Activated CD8-positive, alpha-beta memory T cell treated with anti-CD3 and anti-CD28 coated beads for 36 hours (primary cell): ENCODE measurements around the gene KCNJ4. TPM values are rescaled to one million over a fixed set of nuclear protein-coding genes. Genes with fewer than 3 reads are reported as not detected.
"Not testable (repeated sequence)": the region's sequence is repeated elsewhere in the genome, so short reads cannot be mapped to it uniquely, and the experiment has no call there.

Experiments
- CTCF ChIA-PET: fragments of 350-600 bp; sonication (Branson Sonifier 250); formaldehyde crosslinking; loops from one replicate; lab custom pipeline; 2021; ENCODE audit warnings: antibody characterized with exemption; lab: Charles Lee
- POLR2A ChIA-PET: fragments of 350-600 bp; sonication (Branson Sonifier 250); formaldehyde crosslinking; loops from one replicate; lab custom pipeline; 2021; ENCODE audit warnings: antibody characterized with exemption; lab: Charles Lee
- total RNA-seq, 2 experiments: library from RNA; stranded (reverse); gene quantifications; one replicate each; pipeline ENCODE4 v1.2.3, GENCODE V29; 2021

The KCNJ4 gene
- total RNA-seq, 2 experiments from 2014 or later, result not detected

DNA sequence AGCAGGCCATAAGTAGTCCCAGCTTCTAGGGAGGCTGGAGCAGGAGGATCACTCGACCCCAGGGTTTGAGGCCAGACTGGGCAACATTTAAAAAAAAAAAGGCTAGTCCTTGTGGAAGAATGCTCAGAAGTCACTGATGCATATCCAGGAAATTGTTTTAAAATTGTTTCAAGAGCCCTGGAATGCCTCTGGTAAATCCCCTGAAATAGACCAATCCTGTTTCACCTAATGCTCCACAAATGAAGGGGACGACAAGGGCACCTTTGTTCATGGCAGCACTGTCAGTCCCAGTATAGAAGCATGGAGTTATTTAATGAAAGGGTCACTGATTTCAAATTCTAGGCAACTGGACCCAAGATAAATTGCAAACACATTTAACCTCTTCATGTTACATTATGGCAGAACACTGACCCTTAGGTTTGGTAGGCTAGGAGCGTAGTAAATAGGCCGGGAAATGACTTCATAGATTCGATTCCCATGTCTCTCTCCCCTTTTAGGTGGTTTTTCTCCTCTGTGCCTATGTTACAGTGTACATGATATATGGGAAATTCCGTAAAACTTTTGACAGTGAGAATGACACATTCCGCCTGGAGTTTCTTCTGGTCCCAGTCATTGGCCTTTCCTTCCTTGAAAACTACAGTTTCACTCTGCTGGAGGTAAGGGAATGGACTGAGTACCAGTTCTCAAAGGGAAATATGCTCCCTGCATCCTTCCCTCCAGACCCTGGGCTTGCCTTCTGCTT, 24.3 kb upstream of the KCNJ4 start:
- CTCF ChIA-PET, result interaction anchor here (1.0 kb wide), 1 partner anchor 11 kb away, joined by 3 read pairs; no protein-coding TSS in a partner anchor
- POLR2A ChIA-PET, result interaction anchor here (0.6 kb wide), 2 partner anchors 11 to 15 kb away, joined by 3 read pairs; no protein-coding TSS in a partner anchor

- CTCF ChIA-PET, result no interaction called here
- POLR2A ChIA-PET, result no interaction called here
These were observed 22.6 kb upstream of the KCNJ4 start for GRCh38 chr22:38477585-38477984.

DNA sequence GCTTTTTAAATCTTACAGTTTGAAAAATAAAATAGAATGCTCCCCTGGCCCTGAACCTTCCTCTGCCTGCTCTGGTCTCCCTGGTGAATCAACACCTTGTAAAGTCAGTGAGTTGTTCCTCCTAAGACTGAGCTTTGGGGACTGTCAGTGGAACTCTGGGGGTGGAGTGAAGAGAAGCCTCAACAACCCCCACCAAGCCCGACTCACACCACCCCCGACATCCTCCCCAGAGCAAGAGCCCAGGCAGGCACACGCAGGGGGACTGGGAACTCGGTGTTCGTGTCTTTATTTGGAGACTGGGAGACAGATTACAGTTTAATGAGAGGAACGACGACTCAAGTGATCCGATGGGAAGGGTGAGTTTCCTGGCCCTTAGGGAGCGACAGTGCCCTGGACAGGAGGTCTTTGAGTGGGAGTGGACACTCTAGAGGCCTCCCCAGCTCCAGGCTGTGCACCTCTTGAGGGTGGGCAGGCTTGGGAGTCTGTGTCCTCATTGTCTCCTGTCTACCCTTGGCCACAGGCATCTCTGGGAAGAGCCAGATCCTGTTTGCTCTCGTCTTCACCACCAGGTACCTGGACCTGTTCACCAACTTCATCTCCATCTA, 19.1 kb upstream of the KCNJ4 start:
- ChIA-PET POLR2A (no interaction called here), CTCF (interaction anchor here (0.7 kb wide), 1 partner anchor 39 kb away, joined by 4 read pairs; no protein-coding TSS in a partner anchor)

DNA sequence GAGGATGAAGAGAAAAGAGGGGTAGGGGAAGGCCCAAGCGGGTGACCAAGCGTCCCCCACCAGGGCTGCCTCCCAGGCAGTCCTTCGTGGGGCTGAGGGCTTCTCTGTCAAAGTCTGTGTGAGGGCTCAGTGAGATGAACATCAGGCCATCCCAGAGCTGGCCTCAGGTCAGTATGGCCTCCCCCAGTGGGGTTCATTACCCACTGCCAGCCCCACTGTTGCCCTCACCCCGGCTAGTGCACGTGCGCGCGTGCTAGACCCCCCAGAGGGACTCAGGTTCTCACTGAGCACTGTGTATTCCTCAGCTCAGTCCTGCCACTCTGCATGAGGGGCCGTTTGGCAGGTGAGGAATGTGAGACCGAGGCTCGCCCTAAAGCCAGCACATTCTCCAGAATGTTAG, 16.2 kb upstream of the KCNJ4 start:
- ChIA-PET CTCF (no interaction called here), POLR2A (no interaction called here)

DNA sequence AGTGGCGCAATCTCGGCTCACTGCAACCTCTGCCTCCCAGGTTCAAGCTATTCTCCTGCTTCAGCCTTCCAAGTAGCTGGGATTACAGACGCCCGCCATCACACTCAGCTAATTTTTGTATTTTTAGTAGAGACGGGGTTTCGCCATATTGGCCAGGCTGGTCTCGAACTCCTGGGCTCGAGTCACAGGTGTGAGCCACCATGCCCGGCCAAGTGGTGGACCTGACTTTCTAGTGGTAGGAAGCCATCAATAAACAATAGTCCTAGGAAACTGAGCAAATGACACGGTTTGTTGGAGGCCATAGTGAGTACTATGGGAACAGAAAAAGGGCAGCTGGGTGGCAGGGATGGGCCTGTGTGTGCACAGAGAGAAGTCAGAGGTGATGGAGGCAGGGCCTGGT, 15.2 kb upstream of the KCNJ4 start:
- CTCF ChIA-PET, POLR2A ChIA-PET: not testable (repeated sequence)

GRCh38 chr22:38469306-38469781, 14.3 kb upstream of the KCNJ4 start:
- POLR2A ChIA-PET, result no interaction called here
- CTCF ChIA-PET, result interaction anchor here (0.7 to 1.1 kb wide), 2 partner anchors 10 to 76 kb away, joined by 3 read pairs; no protein-coding TSS in a partner anchor

DNA sequence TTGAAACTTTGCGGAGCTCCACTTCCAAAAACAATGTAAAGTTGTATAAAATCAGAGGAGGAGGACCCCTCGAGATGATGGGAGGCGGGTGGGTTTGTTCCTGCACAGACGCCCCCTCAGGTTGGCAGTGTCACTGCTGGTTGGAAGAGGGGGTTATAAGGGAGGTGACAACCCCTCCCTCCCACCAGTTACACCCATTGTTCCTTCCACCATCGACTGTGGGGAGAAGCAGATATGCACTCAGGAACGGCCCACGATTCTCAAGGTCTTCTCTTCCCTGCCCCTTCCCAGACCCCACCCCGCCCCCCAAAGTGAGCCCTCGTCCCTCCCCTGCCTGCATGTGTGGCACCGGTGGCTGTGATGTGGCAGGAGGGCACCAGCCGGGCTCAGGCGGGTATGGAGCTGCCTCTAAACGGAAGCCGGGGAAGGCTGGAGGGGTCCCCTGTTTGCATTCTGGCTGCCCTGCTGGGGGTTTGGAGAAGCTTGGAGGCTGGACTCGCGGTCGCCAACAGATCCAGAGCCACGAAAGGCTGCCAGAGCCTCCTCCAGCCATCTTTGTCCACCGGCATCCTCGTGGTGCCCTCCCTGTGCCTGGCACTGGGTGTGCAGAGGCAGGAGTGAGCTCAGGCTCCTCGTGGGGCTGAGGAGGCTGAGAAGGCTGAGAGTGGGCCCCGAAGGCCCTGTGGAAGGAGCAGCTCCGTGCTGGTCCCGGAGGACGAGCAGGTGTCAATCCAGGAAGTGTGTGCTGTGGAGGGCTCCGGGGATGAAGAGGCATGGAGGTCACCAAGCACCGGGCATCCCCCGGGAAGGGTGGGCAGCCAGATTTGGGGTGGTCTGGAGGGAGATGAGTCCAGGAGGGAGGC, 13.7 kb upstream of the KCNJ4 start:
- ChIA-PET CTCF (interaction anchor here (1.1 to 1.3 kb wide), 2 partner anchors 11 to 56 kb away, joined by 3 read pairs; no protein-coding TSS in a partner anchor), POLR2A (no interaction called here)

DNA sequence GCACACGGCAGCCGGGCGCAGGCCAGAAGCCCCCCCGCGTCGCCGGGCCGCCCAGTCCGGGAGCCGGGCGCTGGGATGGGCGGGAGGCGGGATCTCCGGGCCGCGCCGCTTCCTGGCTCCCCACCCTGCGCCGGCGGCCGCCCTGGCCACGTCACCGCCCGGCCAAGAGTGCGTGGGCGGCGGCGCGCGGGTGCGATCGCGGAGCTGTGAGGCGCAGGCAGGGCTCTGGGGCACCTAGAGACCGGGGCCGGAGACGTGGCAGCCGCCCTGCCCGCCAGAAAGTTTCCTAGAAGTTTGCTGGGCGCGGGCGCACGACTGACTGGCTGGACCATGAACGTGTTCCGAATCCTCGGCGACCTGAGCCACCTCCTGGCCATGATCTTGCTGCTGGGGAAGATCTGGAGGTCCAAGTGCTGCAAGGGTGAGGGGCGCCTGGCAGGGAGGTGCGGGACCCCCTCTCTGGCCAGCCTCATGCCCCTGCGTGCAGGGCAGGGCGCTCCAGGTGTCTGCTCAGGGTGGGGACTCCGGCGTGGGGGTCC, 13.0 kb upstream of the KCNJ4 start, which contains the start of gene KDELR3:
Gene KDELR3 (plus strand): TSS at position 193 of the 539 bp plus-strand sequence. CDS start 138 bp downstream, at position 331.
- POLR2A ChIA-PET, result no interaction called here
- CTCF ChIA-PET, result interaction anchor here (1.1 to 1.3 kb wide), 2 partner anchors 12 to 55 kb away, joined by 3 read pairs; no protein-coding TSS in a partner anchor

GRCh38 chr22:38467438-38467903, 12.5 kb upstream of the KCNJ4 start:
- CTCF ChIA-PET, result interaction anchor here (1.3 kb wide), 1 partner anchor 54 kb away, joined by 3 read pairs; no protein-coding TSS in a partner anchor
- POLR2A ChIA-PET, result no interaction called here

DNA sequence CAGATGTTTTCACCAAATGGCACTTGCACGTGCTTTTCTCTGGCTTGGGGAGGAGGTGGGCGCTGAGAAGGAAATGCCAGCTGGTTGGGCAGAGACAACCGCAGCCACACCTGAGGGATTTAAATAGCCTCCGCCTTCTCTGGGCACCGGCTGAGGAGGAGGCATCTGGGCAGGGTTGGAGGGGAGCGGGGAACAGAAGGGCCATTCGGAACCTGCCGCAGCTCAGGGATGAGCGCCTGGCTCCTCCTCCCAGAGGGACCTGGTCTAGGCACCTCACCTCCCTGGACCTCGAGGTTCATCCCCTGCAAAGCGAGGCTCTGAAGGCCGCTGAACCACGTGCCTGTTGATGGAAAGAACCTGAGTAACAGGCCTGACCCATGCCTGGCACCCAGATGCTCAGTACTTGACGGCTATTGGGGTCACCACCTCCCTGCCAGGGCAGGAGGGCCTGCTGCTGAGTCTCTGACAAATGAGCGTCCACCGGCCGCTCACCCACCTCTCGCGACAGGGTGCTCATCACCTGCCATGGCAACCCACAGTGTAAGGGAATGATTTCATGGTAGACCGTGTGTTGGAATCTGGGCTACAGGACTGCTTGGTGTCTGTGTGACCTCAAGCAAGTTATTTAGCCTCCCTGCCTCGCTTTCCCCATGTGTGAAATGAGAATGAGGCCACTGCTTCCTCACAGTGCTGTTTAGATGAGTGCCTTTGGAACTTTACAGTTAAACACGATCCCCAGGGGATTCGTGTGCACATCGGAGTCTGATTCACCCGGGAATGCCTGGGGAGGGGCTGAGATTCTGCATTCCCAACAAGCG, 10.9 kb upstream of the KCNJ4 start:
- ChIA-PET POLR2A (no interaction called here), CTCF (no interaction called here)

DNA sequence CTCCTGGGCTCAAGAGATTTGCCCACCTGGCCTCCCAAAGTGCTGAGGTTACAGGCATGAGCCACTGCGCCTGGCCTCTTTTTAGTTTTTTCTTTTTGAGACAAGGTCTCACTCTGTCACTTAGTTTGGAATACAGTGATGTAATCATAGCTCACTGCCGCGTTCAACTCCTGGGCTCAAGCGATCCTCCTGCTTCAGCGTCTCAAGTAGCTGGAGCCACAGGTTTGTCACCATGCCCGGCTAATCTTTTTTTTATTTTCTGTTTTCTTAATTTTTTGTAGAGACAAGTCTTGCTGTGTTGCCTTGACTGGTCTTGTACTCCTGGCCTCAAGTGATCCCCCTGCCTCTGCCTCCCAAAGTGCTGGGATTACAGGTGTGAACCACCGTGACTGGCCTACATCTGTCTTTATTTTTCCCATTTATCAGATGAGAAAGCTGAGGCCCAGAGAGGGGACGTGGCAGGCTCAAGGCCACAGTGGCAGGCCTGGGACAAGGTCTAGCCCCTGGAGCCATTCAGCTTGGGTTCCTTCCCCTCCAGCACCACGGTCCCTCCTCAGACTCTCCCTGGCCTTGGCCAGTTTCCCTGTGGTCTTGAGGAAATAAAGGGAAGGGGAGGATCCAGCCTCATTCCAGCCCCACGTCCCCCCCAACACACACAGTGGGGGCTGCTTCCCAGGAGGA, 10.1 kb upstream of the KCNJ4 start:
- ChIA-PET CTCF (interaction anchor here (0.7 kb wide), 3 partner anchors 49 to 474 kb away, joined by 3 read pairs; no protein-coding TSS in a partner anchor), POLR2A (interaction anchor here (0.7 kb wide), 1 partner anchor 185 kb away, joined by 3 read pairs; no protein-coding TSS in a partner anchor)

DNA sequence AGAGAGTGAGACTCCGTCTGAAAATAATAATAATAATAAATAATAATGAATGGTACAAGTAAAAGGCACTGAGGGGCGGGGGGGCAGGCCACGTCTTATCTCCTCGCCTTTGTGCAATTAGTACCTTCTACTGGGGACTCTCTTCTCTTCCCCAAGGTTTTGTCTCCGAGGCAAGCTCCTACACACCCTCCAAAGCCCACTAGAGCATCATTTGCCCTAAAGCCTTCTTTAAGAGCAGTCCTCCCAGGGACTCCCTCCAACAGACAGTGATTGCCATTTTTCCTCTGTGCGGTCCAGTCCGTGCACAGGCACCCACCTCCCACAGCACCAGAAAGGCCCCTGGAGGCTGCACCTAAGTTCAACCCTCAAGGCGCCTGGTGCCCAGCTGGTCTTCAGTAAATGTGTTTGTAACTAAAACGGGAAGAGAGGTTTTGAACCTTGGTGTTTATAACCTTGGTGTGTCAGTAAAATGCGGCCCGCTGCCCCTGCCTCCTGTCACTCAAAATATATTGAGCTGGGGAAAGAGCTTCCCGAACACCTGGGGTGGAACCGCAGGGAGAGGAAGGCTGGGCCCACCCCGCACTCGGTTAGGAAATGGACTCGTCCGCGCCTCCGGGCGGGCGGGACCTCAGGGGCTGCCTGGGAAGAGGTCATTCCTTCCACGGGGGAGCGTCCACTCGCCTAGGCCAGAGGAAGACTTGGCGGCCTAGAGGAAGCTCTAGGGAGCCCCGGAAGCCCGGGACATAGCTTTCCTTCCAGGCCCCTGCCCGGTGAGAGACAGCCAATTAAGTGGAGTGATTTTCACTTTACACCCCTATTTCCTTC, 8.2 kb upstream of the KCNJ4 start:
- ChIA-PET POLR2A (no interaction called here), CTCF (interaction anchor here (1.3 to 1.5 kb wide), 2 partner anchors 18 to 28 kb away, joined by 3 to 4 read pairs; no protein-coding TSS in a partner anchor)

- ChIA-PET POLR2A (interaction anchor here (0.7 kb wide), 1 partner anchor 578 kb away, joined by 3 read pairs; no protein-coding TSS in a partner anchor), CTCF (interaction anchor here (0.9 to 1.5 kb wide), 3 partner anchors 27 to 189 kb away, joined by 3 read pairs; no protein-coding TSS in a partner anchor)
These were observed 6.5 kb upstream of the KCNJ4 start for GRCh38 chr22:38461414-38462081.

DNA sequence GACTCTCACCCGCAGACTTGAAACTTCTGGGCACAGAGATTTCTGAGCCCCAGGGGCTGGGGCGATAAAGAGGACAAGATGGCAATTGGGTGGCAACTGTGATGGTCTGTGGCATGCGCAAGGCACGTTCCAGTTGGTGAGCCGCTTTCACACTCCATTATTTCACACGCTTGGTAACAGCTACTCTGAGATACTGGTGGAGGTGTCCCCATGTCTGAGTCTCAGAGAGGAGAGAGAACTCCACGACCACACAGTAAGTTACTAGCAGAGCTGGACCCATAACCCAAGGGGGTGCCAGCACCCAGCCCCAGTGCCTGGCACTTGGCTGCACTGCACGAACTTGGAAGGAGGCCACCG, 6.0 kb upstream of the KCNJ4 start:
- CTCF ChIA-PET, result no interaction called here

DNA sequence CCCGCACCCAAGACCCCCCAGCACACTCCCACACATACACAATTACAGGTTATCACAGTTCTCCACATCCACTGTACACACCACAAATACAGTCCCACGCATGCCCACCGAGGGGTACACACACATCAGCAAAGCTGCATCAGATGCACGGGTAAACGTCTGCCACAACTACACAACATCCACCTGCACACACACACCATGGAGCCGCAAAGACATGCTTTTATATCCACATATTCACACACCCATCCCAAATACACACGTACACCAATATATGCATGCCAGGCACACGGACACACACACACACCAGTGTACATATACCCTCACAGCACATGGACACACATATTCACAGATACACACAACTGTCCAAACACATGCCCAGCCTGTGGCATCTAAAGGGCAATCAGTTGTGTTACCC, 5.4 kb upstream of the KCNJ4 start:
- ChIA-PET POLR2A (no interaction called here), CTCF (no interaction called here)

More for the DNA sequence above, 6.0 kb upstream of the KCNJ4 start:
- POLR2A ChIA-PET, result no interaction called here
